GM19025 (cell line): ENCODE data around the gene TMC6.
"Not testable (repeated sequence)": the region's sequence is repeated elsewhere in the genome, so short reads cannot be mapped to it uniquely, and the experiment has no call there.

Source experiments
- ATAC-seq: cut with Tn5 transposase; IDR thresholded peaks from one replicate; pipeline ENCODE4 v1.9.1; 2021; ENCODE audit warnings: mild to moderate bottlenecking, low read depth, moderate library complexity; ENCODE audit not compliant: unreplicated experiment

Gene TMC6

DNA sequence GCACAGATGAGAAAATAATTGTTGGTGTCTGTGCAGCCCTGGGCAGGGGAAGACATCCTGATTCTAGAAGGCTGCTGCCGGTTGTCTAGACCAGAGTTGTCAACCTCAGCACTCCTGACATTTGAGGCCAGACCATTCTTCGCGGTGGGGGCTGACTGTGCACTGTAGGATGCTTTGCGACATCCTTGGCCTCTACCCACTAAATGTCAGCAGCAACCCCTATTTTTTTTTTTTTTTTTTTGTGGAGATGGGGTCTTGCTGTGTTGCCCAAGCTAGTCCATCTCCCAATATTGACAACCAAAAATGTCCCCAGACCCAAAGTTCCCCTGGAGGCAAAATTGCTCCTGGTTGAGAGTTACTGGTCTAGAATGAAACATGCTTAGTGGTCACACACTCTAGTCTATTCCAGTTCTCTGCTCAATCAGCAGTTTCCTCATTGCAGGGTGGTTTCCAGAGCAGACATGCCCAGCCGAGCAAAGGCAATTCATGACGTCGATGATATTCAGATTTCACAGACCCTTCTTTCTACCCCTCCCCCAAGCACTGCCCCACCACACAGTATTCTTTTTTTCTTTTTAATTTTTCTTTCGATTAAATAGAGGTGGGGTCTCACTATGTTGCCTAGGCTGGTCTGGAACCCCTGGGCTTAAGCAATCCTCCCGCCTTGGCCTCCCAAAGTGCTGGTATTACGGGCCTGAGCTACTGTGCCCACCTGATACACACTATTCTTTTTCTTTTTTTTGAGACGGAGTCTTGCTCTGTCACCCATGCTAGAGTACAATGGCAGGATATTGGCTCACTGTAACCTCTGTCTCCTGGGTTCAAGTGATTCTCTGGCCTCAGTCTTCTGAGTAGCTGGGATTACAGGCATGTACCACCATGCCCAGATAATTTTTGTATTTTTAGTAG, 26.6 kb upstream of the TMC6 start:
- ATAC-seq: peak; percentile 42

DNA sequence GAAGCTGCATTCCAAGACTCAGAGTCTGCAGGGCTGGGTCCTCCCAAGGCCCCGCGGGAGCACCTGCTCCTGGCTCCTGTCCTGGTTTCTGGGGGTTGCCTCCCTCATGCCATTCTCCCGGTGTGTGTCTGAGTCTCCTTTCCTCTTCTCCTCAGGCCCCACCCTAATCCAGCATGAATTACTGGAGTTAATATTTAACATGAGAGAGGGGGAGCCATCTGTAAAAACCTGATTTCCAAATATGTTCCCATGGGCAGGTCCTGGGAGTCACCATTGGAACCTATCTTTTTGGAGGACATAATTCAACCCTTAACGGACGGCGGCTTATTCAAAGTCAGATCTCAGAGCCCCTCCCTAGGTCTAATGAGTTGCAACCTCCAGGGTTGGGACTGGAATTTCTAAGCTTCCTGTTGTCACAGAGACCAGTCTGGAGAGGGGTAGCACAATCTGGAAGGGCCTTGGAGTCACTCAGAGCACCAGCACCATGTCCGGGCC, 23.0 kb upstream of the TMC6 start:
- ATAC-seq: no peak

DNA sequence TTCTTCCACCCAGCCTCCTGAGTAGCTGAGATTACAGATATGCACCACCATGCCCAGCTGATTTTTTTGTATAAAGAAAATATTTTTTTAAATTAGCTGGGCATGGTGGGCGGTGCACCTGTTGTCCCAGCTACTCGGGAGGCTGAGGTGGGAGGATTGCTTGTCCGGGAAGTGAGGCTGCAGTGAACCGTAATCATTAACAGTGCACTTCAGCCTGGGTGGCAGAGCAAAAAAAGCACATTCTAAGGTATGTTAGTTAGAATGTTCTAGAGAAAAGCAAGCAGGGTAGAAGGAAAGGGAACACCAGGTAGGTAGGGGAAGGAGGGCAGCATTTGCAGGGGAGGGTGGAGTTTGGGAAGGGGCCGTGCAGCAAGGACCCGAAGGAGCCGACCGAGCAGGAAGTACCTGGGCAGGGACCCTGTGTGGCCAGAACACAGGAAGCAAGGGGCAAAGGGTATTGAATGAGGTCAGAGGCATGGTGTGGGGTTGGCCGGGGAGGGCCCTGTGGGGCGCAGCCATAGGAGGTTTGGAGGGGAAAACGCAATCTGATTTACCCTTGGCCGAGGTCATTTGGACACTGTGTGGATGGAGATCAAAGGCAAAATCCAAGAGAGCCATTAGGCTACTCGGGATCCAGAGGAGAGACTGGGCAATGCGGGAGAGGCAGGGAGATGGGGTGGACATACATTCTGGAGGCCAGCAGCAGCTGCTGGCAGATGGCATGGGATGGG, 19.9 kb upstream of the TMC6 start:
- no peak for ATAC-seq

DNA sequence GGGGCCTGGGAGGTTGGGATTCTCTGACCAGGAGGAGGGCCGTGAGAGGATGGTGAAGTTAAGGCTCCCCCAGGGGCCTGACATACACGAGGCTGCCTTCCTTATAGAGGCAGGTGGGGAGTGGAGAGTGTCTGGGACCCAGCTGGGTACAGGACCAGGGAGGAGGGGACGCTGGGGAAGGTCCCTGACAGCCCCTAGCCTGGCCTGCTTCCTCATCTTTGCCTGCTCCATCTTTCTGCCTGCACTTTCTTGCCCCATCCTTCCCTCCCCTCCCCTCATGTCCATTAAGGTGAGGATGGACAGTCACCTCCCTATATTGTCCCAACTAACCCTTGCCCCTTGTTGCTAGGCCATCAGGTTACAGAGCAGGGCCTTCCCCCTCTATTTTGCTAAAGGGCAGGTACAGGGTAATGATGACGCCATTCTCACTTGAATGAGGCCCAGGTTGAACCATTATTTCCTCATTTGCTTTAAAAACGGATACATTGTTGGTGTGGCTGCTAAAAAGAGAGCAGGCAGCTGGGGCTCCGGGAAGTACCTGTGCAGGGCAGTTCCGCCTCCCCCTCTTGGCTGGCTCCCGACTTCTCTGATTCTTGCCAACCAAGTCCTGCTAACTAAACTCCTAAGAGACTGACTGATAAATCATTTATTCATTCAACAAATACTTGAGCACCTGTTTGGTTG, 18.9 kb upstream of the TMC6 start:
- peak; percentile 40 for ATAC-seq

DNA sequence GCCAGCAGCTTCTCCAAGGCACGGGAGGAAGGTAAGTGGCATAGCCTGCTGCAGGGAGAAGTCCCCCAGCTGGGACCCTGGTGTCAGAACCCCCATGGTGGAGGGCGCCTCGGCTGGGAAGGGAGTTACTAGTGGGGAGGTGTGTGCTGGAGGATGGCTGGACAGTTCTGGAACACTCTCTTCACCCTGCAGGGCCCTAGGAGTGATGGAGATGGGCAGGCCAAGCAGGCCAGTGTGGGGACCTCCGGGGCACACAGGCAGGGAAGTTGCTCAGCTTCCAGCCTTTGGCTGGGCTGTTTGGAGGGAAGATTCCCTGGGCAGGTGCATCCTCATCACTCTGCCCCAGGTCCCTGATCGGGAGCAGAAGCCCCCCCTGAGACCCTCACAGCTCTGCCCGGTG, 18.3 kb upstream of the TMC6 start:
- ATAC-seq: no peak

DNA sequence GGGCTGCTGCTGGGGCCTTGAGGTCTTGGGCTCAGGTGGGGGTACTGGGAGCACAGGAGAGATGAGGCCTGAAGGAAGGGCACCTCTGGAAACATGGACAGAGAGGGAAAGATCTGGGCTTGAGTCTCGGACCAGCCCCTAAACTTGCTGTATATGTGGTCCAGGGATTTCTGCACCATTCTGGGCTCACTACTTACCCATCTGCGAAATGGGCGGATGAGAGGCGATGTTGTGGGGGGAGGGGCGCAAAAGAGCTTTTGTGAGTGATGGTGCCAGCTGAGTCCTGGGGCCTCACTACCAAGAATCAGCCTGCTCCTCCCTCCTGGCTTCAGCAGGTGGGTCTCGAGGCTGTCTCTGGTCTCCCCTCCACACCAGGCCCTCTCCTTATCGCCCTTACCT, 17.9 kb upstream of the TMC6 start:
- ATAC-seq: no peak

DNA sequence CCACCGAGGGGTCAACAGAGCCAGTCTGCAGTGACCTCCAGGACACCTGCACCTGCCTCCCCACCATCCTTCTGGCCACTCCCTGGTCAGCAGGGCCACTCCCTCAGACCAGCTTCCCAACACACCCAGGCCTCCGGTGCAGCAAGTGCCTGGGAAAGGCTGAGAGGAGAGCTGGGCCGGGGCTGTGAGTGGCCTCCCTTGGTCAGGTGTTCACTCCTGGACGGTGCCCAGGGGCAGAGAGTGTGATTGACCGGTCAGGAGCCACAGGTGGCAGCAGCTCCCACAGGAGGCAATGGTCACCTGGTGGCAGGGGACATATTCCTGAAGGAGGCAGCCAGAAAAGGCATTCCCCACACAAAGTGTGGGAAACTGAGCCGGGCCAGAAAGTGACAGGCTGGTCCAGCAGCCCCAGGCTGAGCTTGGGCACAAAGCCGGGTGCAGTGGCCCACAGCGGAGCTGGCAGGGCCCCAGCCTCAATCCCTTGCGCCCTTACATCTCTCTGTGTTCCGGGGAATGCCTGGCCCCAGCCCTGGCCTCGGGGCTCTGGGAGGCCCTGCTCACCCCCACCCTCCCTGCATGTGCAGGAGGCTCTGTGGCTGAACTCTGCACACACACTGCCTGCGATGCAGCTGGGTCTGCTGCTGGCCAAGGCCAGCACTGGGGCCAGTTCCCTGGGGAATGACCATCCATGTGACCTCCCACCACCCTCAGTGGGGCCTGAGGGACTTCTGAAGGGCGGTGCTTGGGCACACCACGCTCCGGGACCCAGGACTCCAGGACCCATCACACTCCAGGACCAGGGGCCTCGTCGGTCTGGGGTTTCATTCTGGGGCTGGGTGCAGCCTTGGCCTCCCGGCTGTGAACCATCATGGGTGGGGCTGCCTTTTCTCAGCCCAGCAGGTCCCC, 16.4 kb upstream of the TMC6 start:
- no peak for ATAC-seq

DNA sequence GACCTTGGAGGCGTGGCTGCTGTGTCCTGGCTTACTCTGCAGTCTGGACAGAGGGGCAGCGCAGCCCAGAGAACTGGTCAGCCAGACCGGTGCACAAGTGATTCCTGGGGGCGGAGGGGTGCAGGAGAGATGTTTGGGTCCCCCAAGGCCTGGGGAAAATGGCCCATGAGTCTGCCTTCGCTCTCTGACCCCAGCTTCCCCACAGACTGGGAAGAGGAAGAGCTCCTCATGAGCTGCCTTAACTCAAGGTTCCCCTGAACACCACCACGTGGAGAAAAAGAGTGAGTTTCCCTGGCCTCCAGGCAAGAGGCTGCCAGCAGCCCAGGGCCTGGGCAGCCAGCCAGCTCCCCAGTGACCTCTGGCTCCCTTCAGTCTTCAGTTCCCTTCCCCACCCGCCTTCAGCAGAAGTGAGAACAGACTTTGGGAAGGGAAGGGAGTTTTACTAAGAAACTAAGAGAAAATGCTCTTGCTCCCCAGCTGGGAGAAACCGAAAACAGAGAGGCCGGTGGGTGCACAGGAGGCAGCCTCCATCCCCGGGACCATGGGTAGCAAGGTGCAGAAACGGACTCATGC, 15.7 kb upstream of the TMC6 start:
- ATAC-seq: no peak

DNA sequence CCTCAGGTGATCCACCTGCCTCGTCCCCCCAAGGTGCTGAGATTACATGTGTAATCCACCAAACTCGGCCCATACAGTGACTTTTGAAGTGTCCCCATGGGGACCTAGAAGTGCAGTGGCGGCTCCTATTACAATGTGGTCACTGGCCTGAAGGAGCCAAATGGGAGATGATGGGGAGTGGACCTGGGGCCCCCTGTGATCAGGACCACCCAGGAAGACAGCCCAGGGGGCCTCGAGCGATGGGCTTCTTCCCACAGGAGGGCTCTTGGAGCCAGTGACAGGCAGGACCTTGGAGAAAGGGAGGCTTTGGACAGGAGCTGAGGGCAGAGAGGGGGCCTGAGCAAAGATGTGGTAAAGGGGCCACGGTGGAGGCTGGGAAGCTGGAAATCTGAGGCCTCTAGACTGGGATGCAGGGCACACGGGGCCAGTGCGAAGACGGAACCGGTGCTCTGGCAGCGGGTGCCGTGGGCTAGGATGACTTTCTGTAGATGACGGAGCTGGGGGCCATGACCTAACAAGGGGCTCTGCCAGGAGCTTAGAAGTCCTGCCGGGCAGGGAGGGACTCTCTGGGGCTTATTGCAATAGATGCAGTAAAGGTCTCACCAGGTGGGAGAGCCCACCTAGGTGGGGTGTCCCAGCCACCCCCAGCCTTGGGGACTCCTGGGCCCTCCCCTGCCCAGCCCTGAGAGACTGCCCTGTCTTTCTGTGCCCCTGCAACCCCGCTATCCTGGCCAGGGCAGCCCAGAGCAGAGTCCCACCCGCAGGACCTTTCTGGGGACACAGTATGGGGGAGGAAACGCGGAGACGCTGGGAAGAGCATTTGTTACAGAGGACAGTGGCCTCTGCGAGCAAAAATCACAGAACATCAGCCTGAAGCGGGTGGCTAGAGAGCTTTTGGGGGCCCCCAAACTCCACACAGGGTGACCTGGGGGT, 14.9 kb upstream of the TMC6 start:
- no peak for ATAC-seq

DNA sequence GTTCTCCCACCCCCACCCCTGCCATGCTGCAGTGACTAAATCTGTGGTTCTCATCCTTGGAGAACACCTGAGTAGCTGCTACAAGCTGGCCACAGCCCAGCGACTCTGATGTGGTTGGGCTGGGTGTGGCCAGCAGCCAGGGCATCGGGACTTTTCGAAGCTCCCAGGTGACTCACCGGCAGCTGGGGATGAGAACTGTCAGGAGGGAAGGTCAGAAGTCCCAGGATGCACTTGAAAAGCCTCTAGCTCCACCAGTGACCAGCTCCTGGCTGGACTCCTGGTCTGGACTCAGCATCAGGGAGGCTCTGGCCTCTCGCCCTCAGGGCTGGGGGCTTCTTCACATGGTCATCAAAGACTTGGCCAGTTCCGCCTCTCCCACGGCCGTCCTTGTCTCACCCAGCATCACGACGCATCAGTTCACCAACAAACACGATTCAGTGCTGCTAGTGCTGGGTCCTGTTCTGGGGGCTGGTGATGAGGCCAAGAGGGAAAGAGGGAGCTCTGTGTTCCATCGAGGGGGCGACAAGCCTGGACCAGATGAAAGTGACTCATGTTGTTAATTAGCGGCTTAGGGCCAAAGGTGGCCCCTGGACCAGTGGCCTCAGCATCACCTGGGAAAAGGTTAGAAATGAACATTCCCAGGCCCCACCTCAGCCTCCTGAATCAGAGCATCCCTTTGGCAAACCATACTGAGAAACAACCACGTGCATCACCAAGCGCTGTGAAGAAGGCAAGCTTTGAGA, 13.7 kb upstream of the TMC6 start:
- ATAC-seq: no peak

DNA sequence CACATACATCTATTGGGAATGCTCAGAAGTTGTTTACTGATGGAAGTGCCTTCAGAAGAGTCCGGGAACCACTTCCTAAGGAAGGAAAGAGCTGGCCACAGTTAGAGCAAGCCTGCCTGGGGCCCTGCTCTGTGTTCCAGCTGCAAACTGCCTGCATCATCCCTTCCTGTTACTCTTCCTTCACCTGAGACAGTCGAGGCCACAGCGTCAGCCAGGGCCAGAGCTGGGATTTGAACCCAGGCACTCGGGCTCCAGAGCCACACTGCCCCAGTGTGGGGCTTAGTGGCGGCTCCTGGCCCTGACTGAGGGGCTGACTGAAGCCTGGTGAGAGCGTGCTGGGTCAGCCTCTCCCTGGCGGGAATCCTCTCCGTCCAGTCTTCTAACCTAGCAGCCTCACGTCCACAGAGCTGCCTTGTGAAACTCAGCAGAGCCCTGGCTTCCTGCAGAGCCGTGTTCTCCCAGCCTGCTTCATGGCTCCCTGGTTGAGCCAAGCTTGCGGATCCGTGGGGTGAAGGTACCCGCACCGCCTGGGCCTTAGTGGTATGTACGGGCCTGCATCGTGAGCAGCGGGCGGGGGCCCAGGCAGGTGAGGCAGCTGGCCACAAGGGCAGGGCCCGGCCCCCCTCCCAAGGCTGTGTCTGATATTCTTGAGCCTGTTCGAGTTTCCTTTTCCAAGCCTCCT, 13.0 kb upstream of the TMC6 start:
- no peak for ATAC-seq

DNA sequence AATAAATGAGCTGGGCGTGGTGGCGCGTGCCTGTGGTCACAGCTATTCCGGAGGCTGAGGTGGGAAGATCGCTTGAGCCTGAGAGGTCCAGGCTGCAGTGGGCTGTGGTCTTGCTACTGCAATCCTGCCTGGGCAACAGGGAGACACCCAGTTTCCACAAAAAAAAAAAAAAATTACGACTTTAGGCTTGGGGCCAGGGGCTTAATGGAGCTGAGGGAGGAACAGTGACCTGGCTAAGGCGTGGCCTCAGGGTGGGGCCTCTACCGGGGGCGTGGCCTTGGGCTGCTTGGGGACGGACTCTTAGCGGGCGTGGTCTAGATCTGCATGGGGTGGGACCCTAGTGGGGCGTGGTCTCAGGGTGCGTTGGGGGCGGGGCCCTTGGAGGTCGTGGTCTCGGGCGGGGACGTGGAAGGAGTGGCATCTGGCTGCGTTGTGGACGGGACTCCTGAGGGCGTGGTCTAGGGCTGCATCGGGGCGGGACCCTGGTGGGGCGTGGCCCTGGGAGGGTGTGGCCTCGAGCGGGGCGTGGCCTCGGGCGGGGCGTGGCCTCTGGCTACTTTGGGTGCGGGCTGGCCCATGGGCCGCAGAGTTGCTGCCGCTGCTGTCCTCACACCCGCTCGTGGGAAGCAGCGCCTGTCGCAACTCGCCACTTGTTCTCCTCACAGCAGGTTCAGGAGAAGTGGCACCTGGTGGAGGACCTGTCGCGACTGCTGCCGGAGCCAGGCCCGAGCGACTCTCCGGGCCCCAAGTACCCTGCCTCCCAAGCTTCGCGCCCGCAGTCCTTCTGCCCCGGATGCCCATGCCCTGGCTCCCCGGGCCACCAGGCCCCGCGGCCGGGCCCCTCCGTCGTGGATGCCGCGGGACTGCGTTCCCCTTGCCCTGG, 11.9 kb upstream of the TMC6 start:
- ATAC-seq: peak; percentile 70

DNA sequence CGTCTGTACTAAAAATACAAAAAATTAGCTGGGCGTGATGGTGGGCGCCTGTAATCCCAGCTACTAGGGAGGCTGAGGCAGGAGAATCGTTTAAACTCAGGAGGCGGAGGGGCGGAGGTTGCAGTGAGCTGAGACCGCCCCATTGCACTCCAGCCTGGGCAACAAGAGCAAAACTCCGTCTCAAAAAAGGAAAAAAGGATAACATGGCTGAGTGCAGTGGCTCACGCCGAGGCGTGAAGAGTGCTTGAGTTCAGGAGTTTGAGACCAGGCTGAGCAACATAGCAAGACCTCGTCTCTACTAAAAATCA, 11.3 kb upstream of the TMC6 start:
- not testable (repeated sequence) for ATAC-seq

DNA sequence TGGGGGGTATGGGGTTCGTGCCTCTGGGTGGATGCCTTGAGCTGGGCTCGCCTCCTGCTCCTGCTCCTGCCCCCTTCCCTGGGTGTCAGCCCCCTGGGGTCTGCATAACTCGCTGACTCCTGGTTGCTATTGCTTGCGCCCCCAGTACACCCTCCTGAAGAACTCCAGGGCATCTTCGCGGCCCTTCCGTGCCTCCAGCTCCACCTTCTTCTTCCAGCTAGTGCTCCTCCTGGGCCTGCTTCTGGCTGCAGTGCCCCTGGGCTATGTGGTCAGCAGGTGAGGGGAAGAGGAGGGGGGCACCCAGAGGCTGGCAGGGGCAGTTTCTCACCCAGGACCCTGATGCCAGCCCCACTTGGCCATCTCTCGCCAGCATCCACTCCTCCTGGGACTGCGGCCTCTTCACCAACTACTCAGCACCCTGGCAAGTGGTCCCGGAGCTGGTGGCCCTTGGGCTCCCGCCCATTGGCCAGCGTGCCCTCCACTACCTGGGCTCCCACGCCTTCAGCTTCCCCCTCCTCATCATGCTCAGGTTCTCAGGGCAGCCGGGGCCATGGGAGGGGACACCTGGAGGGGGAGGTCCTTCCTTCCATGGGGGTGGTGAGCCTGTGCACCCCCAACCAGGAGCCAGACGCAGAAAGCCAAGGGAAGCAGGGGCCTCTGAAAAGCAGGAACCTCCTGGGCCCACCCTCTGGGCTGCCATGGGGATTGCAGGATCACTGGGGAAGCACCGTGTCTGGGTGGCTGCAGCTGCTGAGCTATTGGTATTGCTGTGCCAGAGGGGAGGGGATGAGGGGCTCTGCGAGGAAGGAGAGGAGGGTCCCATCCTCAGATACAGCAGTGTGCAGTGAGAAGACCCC, 9.9 kb upstream of the TMC6 start:
- ATAC-seq: no peak

DNA sequence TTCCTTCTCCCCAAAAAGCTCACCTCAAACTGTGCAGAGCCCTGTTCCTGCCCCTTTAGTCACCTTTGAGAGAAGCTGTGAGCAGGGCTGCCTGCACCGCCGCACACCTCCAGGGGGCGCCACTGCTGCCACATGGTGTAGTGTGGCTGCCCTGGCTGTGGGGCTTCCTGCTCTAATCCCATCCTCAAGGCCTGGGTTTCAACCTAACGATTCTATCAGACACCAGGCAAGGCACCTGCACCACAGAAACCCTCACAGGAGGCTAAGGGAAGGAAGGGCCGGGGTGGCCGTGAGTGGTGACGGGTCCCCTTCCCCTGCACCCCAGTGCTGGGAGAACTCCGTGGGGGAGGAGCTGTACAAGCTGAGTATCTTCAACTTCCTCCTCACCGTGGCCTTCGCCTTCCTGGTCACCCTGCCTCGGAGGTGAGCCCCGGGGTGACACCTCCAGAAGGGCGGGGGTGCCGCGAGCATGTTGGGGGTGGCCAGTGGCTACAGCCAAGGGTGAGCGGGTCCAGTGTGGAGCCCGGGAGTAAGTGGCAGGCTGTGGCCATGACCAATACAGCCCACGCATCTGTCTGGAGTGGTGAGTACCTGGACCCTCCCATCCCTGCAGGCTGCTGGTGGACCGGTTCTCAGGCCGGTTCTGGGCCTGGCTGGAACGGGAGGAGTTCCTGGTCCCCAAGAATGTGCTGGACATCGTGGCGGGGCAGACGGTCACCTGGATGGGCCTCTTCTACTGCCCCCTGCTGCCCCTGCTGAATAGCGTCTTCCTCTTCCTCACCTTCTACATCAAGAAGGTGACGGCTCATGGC, 9.0 kb upstream of the TMC6 start:
- ATAC-seq: no peak
